HG03039 (cell line): Measurements from ENCODE around the gene TRIM69.

Experiments
- ATAC-seq: cut with Tn5 transposase; IDR thresholded peaks from one replicate; pipeline ENCODE4 v1.9.1; 2021; ENCODE audit warnings: mild to moderate bottlenecking, moderate library complexity; ENCODE audit not compliant: unreplicated experiment

TRIM69 gene

GRCh38 chr15:44801364-44801763, 65.0 kb downstream of the TRIM69 start:
- no peak for ATAC-seq

- no peak for ATAC-seq
Measured at GRCh38 chr15:44801797-44802196, 65.5 kb downstream of the TRIM69 start.

- no peak for ATAC-seq
Measured at GRCh38 chr15:44802336-44802735, 66.0 kb downstream of the TRIM69 start.

- ATAC-seq = no peak
Measured at GRCh38 chr15:44804298-44805046, 68.1 kb downstream of the TRIM69 start.

GRCh38 chr15:44808557-44808956, 72.2 kb downstream of the TRIM69 start:
- ATAC-seq = no peak

- ATAC-seq = no peak
Measured at GRCh38 chr15:44810237-44810636, 73.9 kb downstream of the TRIM69 start.

GRCh38 chr15:44811337-44811736, 75.0 kb downstream of the TRIM69 start:
- ATAC-seq = no peak

GRCh38 chr15:44812029-44812517, 75.7 kb downstream of the TRIM69 start:
- no peak for ATAC-seq

- no peak for ATAC-seq
Measured at GRCh38 chr15:44813231-44813630, 76.9 kb downstream of the TRIM69 start.
